Tibial nerve (tissue), 4 donors: ENCODE measurements around the gene TBC1D22A.

Source experiments
- EP300 ChIP-seq, 2 donors: sonication (generic); formaldehyde crosslinking; IDR thresholded peaks; one replicate each; pipeline ENCODE4 v1.6.1; 2017; ENCODE audit warnings: antibody characterized with exemption in 2 of 2, mild to moderate bottlenecking in 1 of 2
- TF ChIP-seq, protein P1 (sequence below), 5 experiments: fragments of 200-600 bp in 3 of 5; fragments of 450-650 bp in 2 of 5; sonication (generic) in 3 of 5; IDR thresholded peaks; one replicate each; pipeline ENCODE4 v1.5.1; 2016 to 2019; ENCODE audit warnings: antibody characterized with exemption in 5 of 5, mild to moderate bottlenecking in 3 of 5, moderate library complexity in 2 of 5

DNA sequence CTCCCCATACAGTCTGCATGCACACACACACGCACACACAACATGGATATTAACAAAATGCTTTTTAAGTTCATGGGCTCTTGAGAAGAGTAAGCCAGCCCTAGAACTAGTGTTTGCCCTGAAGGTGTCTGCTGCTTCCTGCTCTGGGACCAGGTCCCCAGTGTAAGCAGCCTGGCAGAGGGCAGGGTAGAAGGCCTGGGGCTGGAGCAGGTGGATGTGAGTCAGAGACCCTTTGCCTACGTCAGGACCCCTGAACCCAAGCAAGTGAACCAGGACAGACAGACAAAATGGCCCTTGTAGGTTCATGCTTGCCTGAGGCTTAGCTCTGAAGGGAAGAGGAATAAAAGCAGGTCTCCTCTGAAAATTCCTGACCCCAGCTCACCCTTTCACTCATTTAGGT, 357.9 kb downstream of the TBC1D22A start:
- TF ChIP-seq, protein P1, sequence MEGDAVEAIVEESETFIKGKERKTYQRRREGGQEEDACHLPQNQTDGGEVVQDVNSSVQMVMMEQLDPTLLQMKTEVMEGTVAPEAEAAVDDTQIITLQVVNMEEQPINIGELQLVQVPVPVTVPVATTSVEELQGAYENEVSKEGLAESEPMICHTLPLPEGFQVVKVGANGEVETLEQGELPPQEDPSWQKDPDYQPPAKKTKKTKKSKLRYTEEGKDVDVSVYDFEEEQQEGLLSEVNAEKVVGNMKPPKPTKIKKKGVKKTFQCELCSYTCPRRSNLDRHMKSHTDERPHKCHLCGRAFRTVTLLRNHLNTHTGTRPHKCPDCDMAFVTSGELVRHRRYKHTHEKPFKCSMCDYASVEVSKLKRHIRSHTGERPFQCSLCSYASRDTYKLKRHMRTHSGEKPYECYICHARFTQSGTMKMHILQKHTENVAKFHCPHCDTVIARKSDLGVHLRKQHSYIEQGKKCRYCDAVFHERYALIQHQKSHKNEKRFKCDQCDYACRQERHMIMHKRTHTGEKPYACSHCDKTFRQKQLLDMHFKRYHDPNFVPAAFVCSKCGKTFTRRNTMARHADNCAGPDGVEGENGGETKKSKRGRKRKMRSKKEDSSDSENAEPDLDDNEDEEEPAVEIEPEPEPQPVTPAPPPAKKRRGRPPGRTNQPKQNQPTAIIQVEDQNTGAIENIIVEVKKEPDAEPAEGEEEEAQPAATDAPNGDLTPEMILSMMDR (IDR thresholded peaks at IDR 0.05): no peak
- no peak for TF ChIP-seq EP300 (IDR thresholded peaks at IDR 0.05)
